ENCODE measurements around the gene SLCO3A1. TPM values are rescaled to one million over a fixed set of nuclear protein-coding genes. Genes with fewer than 3 reads are reported as not detected.

SLCO3A1 gene
- total and polyA plus RNA-seq, 8 donors = 2.4 to 38.8 (median 7.7) TPM

DNA sequence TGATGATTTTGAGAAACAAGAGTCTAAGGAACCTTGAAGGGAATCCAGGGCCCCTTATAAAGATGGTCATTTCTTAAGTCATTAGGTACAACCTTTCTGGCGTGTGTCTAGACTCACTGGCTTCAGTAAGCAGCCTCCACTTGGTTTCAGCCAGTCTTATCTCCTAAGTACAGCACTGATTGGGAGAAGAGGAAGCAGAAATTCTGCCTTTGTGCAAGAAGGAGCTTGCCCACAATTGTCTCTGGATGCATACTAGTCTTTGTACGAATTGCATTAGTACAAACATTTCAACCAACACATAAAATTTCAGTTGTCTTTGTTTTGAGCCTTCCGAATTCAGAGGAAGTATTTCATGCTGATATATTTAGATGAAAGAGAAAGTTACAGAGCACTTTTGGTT is 139.4 kb downstream of the SLCO3A1 start:
- Histone ChIP-seq H3K4me3 (no peak overlapping the region), H3K36me3 (no peaks in the 10 kb centered on the region), H3K9me3 (no peaks in the 10 kb centered on the region), H3K4me1 (no peaks in the 10 kb centered on the region), H3K27me3 (no peaks in the 10 kb centered on the region), H3K27ac (no peak overlapping the region)
- intact Hi-C loops (cut with DNase I; ENCODE audit: low total_unique reads) = no loop called here
- WGBS, 5 donors = 64 to 69% (median 66%) methylated on average over 3 of the region's 3 CpGs
- TF ChIP-seq POLR2AphosphoS5 (IDR thresholded peaks at IDR 0.05) (no peak), POLR2A (IDR thresholded peaks at IDR 0.05) (no peak), EP300 (IDR thresholded peaks at IDR 0.05) (no peak)
- TF ChIP-seq, protein P1, sequence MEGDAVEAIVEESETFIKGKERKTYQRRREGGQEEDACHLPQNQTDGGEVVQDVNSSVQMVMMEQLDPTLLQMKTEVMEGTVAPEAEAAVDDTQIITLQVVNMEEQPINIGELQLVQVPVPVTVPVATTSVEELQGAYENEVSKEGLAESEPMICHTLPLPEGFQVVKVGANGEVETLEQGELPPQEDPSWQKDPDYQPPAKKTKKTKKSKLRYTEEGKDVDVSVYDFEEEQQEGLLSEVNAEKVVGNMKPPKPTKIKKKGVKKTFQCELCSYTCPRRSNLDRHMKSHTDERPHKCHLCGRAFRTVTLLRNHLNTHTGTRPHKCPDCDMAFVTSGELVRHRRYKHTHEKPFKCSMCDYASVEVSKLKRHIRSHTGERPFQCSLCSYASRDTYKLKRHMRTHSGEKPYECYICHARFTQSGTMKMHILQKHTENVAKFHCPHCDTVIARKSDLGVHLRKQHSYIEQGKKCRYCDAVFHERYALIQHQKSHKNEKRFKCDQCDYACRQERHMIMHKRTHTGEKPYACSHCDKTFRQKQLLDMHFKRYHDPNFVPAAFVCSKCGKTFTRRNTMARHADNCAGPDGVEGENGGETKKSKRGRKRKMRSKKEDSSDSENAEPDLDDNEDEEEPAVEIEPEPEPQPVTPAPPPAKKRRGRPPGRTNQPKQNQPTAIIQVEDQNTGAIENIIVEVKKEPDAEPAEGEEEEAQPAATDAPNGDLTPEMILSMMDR (IDR thresholded peaks at IDR 0.05) = no peak
- DNase-seq = no peak

DNA sequence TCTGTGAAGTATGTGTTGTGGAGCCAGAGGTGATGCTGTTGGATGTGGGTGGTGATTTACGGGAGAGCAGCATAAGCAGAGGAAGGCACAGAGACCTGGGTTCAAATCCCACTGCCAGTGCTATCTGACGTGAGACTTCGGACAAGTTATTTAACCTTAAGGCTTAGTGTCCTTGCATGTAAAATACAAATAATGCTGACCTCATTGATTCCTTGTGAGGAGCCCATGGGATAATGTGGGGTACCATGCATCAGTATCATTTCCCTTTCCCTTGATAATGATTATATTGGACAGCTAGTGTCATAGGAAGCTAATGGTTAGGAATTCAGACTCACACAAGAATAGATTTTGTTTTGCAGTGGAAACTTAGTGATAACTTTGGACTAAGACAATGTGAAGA is 141.6 kb downstream of the SLCO3A1 start:
- intact Hi-C loops (cut with DNase I; ENCODE audit: low total_unique reads) = no loop called here
- H3K9me3 ChIP-seq = no peaks in the 10 kb centered on the region
- 89 to 95% (median 94%) methylated on average over 3 of the region's 3 CpGs for WGBS, 5 donors
- no peaks in the 10 kb centered on the region for H3K27me3 ChIP-seq
- no peak overlapping the region for H3K27ac ChIP-seq
- no peak overlapping the region for H3K4me3 ChIP-seq
- TF ChIP-seq, protein P1 (IDR thresholded peaks at IDR 0.05) = no peak
- TF ChIP-seq POLR2AphosphoS5 (IDR thresholded peaks at IDR 0.05) = no peak
- TF ChIP-seq EP300 (IDR thresholded peaks at IDR 0.05) = no peak
- no peak for TF ChIP-seq POLR2A (IDR thresholded peaks at IDR 0.05)
- H3K4me1 ChIP-seq = no peaks in the 10 kb centered on the region
- DNase-seq = no peak
- no peaks in the 10 kb centered on the region for H3K36me3 ChIP-seq

DNA sequence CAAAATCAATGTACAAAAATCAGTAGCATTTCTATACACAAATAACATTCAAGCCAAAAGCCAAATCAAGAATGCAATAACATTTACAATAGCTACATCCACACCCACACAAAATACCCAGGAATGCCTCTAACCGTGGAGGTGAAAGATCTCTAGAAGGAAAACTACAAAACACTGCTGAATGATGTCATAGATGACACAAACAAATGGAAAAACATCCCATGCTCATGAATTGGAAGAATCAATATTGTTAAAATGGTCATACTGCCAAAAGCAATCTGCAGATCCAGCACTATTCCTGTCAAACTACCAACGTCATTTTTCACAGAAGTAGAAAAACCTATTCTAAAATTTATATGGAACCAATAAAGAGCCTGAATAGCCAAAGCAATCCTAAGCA is 143.7 kb downstream of the SLCO3A1 start:
- H3K4me1 ChIP-seq = no peaks in the 10 kb centered on the region
- DNase-seq = no peak
- no peak overlapping the region for H3K27ac ChIP-seq
- 75 to 82% (median 76%) methylated on average over 2 of the region's 2 CpGs for WGBS, 5 donors
- H3K4me3 ChIP-seq = no peak overlapping the region
- no peak for TF ChIP-seq POLR2A (IDR thresholded peaks at IDR 0.05)
- TF ChIP-seq POLR2AphosphoS5 (IDR thresholded peaks at IDR 0.05) = no peak
- TF ChIP-seq, protein P1 (IDR thresholded peaks at IDR 0.05) = no peak
- TF ChIP-seq EP300 (IDR thresholded peaks at IDR 0.05) = no peak
- no peaks in the 10 kb centered on the region for H3K9me3 ChIP-seq
- intact Hi-C loops (cut with DNase I; ENCODE audit: low total_unique reads) = no loop called here
- no peaks in the 10 kb centered on the region for H3K27me3 ChIP-seq
- H3K36me3 ChIP-seq = no peaks in the 10 kb centered on the region

DNA sequence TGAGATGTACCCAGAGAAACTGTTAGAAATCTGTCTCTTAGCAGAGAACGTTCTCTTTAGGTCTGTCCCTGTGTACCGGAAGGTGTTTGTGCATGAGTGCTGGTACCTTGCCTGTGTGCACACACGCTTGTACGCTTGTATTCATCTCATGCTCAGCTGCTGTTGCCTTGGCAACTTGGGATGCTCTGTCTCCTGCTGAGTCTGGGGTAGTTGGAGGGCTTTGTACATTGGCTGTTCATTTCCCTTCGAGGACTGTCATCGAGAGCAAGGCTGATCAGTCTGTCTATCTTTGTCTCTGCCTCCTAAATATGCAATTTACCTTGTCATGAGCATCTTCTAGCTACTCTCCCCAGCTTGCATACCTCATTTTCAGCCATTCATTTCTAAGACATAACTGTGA is 147.2 kb downstream of the SLCO3A1 start:
- H3K27me3 ChIP-seq = no peaks in the 10 kb centered on the region
- no peak overlapping the region for H3K4me3 ChIP-seq
- no peak for DNase-seq
- no peak overlapping the region for H3K27ac ChIP-seq
- WGBS, 5 donors = 54 to 73% (median 63%) methylated on average over 6 of the region's 6 CpGs
- intact Hi-C loops (cut with DNase I; ENCODE audit: low total_unique reads) = no loop called here
- no peaks in the 10 kb centered on the region for H3K36me3 ChIP-seq
- no peaks in the 10 kb centered on the region for H3K4me1 ChIP-seq
- no peaks in the 10 kb centered on the region for H3K9me3 ChIP-seq
- TF ChIP-seq EP300 (IDR thresholded peaks at IDR 0.05) = no peak
- TF ChIP-seq, protein P1 (IDR thresholded peaks at IDR 0.05) = no peak
- no peak for TF ChIP-seq POLR2A (IDR thresholded peaks at IDR 0.05)
- no peak for TF ChIP-seq POLR2AphosphoS5 (IDR thresholded peaks at IDR 0.05)
